Prostate gland (tissue), 2 donors: ENCODE data around the gene CYTH4. TPM values are rescaled to one million over a fixed set of nuclear protein-coding genes. Genes with fewer than 3 reads are reported as not detected.

Experiments used
- DNase-seq: peaks from one replicate; pipeline ENCODE4 v3.0.0-alpha.2; 2019; ENCODE audit warnings: low spot score
- H3K27ac ChIP-seq, 2 donors: fragments of 200-600 bp; sonication (generic); 2 replicates each; pipeline ENCODE4 v1.5.1; 2017 to 2019
- H3K27me3 ChIP-seq: fragments of 200-600 bp; sonication (generic); replicated peaks from 2 replicates; pipeline ENCODE4 v1.5.1; 2019; ENCODE audit not compliant: insufficient read depth
- H3K36me3 ChIP-seq, 2 donors: fragments of 200-600 bp; sonication (generic); 1 replicate in 1 of 2; 2 replicates in 1 of 2; pipeline versions ENCODE4 v1.5.1 to v1.8.1; 2017 to 2019
- H3K4me1 ChIP-seq: fragments of 200-600 bp; sonication (generic); replicated peaks from 2 replicates; pipeline ENCODE4 v1.5.1; 2019
- H3K4me3 ChIP-seq, 2 donors: fragments of 200-600 bp; sonication (generic); 2 replicates each; pipeline ENCODE4 v1.5.1; 2017 to 2019
- H3K9me3 ChIP-seq: fragments of 200-600 bp; sonication (generic); 2 replicates; pipeline ENCODE4 v1.5.1; 2017
- POLR2A ChIP-seq: fragments of 450-650 bp; IDR thresholded peaks from one replicate; pipeline ENCODE4 v1.6.1; 2016; ENCODE audit warnings: antibody characterized with exemption, mild to moderate bottlenecking
- POLR2AphosphoS5 ChIP-seq: sonication (generic); formaldehyde crosslinking; IDR thresholded peaks from one replicate; pipeline ENCODE4 v1.6.1; 2017; ENCODE audit warnings: antibody characterized with exemption
- WGBS: methylation state at CpG from one replicate; pipeline ENCODE4 v1.1.5; 2018; 5-methylcytosine and 5-hydroxymethylcytosine counted together
- intact Hi-C: fragments of 100-400 bp; cut with DNase I; formaldehyde crosslinking; loops from one replicate; pipeline ENCODE4 v1.14.2; 2022
- total RNA-seq, 2 donors: library from RNA; depleted of rRNA; stranded (reverse); fragments of >200 nt; gene quantifications; one replicate each; pipeline ENCODE4 v1.1.0, GENCODE V29; 2016
- TF ChIP-seq, protein P1 (sequence below), 4 experiments: fragments of 200-600 bp in 2 of 4; fragments of 450-650 bp in 2 of 4; sonication (generic) in 2 of 4; IDR thresholded peaks; 1 replicate in 3 of 4; 2 replicates in 1 of 4; pipeline ENCODE4 v1.5.1; 2016 to 2019; ENCODE audit warnings: antibody characterized with exemption in 4 of 4, mild to moderate bottlenecking in 2 of 4, moderate library complexity in 2 of 4

The CYTH4 gene
- total RNA-seq, 2 donors from 2014 or later: 4.7 to 5.5 TPM

DNA sequence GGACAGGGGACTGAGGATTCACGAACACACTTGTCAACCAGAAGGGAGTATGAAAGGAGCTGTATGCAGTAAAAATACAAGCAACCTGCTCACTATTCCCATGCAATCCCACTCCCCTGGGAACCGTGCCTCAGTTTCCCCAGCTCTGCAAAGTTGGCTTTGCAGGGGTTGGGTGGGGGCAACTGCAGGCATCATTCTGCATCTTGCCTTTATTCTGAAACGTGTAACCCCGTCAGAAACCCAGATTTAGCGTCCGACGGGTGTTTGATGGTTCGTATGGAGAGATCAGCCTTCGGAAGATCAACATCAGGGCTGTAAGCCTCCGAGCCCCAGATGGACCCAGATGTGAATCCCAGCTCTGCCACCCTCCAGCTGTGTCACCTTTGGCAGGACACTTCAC lies 3.6 kb downstream of the CYTH4 start:
- no peak for DNase-seq
- TF ChIP-seq POLR2AphosphoS5: no peak
- TF ChIP-seq, protein P1, sequence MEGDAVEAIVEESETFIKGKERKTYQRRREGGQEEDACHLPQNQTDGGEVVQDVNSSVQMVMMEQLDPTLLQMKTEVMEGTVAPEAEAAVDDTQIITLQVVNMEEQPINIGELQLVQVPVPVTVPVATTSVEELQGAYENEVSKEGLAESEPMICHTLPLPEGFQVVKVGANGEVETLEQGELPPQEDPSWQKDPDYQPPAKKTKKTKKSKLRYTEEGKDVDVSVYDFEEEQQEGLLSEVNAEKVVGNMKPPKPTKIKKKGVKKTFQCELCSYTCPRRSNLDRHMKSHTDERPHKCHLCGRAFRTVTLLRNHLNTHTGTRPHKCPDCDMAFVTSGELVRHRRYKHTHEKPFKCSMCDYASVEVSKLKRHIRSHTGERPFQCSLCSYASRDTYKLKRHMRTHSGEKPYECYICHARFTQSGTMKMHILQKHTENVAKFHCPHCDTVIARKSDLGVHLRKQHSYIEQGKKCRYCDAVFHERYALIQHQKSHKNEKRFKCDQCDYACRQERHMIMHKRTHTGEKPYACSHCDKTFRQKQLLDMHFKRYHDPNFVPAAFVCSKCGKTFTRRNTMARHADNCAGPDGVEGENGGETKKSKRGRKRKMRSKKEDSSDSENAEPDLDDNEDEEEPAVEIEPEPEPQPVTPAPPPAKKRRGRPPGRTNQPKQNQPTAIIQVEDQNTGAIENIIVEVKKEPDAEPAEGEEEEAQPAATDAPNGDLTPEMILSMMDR (IDR thresholded peaks at IDR 0.05): no peak
- no peak overlapping the region for H3K4me3 ChIP-seq
- WGBS: 90% methylated on average over 10 of the region's 10 CpGs
- no peak overlapping the region for H3K27ac ChIP-seq
- H3K9me3 ChIP-seq: no peaks in the 10 kb centered on the region
- intact Hi-C loops: no loop called here
- H3K4me1 ChIP-seq: no peaks in the 10 kb centered on the region
- H3K27me3 ChIP-seq: peaks cover 4% of the 10 kb centered on the region
- no peaks in the 10 kb centered on the region for H3K36me3 ChIP-seq

DNA sequence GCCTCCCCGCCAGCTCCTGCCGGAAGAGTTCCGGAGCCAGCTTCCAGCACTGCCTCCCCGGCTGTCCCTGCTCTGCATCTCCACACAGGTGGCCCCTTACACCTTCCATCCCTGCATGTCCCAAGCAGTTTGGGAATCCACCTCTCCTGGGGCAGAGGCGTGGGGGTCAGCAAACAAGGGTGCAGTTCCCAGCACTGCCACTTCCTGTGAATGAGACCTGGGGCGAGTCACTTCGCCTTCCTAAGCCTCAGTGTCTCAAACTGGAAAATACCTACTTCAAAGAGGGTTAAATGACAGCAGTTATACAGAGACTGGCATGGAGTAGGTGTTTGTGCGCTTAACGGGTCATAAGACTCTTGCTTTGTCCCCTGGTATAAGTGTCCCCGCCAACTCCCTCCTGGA lies 5.2 kb downstream of the CYTH4 start:
- no peak for DNase-seq
- Histone ChIP-seq H3K9me3 (no peaks in the 10 kb centered on the region), H3K27ac (no peak overlapping the region), H3K4me3 (no peak overlapping the region), H3K36me3 (no peaks in the 10 kb centered on the region), H3K27me3 (peaks cover 3% of the 10 kb centered on the region), H3K4me1 (no peaks in the 10 kb centered on the region)
- WGBS: 63% methylated on average over 10 of the region's 10 CpGs
- TF ChIP-seq POLR2AphosphoS5 (no peak), POLR2A (no peak)
- TF ChIP-seq, protein P1 (IDR thresholded peaks at IDR 0.05): no peak
- intact Hi-C loops: no loop called here

DNA sequence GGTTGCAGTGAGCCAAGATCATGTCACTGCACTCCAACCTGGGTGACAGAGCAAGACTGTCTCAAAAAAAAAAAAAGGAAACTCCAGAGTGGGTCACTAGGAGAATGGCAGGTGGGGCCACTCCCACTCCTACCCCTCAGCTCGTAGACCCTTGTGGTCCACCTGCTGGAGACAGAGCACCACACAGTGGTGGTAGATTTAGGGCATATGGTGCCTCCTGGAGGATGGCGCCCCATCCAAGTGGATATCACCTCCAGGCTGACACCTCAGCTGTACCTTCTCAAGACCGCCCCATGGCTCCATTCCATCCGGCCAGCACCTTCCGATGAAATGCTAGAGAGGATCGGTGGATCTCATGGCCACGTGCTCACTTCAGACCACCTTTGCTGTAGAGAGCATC lies 6.2 kb downstream of the CYTH4 start:
- Histone ChIP-seq H3K27me3 (peaks cover 1% of the 10 kb centered on the region), H3K36me3 (no peaks in the 10 kb centered on the region), H3K4me1 (no peaks in the 10 kb centered on the region), H3K9me3 (no peaks in the 10 kb centered on the region), H3K27ac (no peak overlapping the region), H3K4me3 (no peak overlapping the region)
- no peak for TF ChIP-seq POLR2A
- TF ChIP-seq POLR2AphosphoS5: no peak
- TF ChIP-seq, protein P1 (IDR thresholded peaks at IDR 0.05): no peak
- DNase-seq: no peak
- 87% methylated on average over 7 of the region's 7 CpGs for WGBS
- intact Hi-C loops: no loop called here

DNA sequence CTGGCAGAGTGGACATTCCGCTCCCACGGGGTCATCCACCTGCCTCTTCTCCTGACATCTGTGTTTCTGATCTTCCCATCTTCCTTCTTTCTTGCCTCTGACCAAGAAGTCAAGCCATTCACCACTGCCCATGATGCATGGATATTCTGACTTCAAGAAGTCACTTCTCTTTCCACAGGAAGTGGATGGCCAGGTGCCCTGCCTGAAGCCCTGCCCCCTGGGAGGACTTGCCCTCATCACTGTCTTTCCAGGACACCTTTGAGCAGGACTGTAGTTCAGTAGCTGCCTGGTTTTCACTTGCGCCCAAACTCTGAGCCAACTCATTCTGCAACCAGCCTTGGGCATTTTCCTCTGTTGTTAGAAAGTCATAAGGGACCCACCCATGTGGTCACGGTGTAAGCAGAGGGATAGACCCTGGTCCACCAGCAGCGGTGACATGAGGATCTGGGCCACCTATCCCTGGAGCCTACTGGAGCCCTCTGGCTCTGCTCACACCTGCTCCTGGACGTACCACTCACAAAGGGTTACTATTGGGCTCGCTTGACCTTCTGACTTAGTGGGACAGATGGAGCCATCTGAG lies 6.9 kb downstream of the CYTH4 start:
- Histone ChIP-seq H3K27ac (no peak overlapping the region), H3K9me3 (no peaks in the 10 kb centered on the region), H3K36me3 (no peaks in the 10 kb centered on the region), H3K27me3 (no peaks in the 10 kb centered on the region), H3K4me1 (no peaks in the 10 kb centered on the region), H3K4me3 (no peak overlapping the region)
- WGBS: 94% methylated on average over 7 of the region's 7 CpGs
- TF ChIP-seq, protein P1 (IDR thresholded peaks at IDR 0.05): no peak
- TF ChIP-seq POLR2A: no peak
- TF ChIP-seq POLR2AphosphoS5: no peak
- no peak for DNase-seq
- intact Hi-C loops: no loop called here

DNA sequence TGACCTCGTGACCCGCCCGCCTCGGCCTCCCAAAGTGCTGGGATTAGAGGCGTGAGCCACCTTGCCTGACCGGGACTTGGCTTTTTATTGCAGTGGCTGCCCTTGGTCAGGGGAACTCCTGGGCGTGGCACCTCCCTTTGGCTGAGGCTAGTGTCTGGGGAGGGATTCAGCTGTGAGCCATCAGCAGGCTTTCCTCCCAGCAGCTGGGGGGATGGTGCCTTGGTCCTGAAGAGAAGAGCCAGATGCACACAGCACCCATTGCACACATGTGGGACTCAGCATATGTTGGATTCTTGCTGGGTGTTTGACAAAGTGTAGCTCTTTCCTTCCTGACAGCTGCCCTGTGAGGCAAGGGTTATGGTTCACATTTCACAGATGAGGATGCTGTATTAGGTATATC lies 8.4 kb downstream of the CYTH4 start:
- WGBS: 68% methylated on average over 7 of the region's 7 CpGs
- TF ChIP-seq, protein P1 (IDR thresholded peaks at IDR 0.05): no peak
- TF ChIP-seq POLR2A: no peak
- no peak for TF ChIP-seq POLR2AphosphoS5
- no peaks in the 10 kb centered on the region for H3K9me3 ChIP-seq

More for the DNA sequence above, 8.4 kb downstream of the CYTH4 start:
- Histone ChIP-seq H3K27me3 (no peaks in the 10 kb centered on the region), H3K4me1 (no peaks in the 10 kb centered on the region), H3K4me3 (no peak overlapping the region), H3K36me3 (no peaks in the 10 kb centered on the region), H3K27ac (no peak overlapping the region)
- intact Hi-C loops: no loop called here
- DNase-seq: no peak
